Activated CD4-positive, CD25-positive, alpha-beta regulatory T cell (primary cell): ENCODE results near the gene UGT1A10.
"Not testable (repeated sequence)": the region's sequence is repeated elsewhere in the genome, so short reads cannot be mapped to it uniquely, and the experiment has no call there.

ENCODE experiments used
- DNase-seq, 4 experiments: peaks; one replicate each; lab custom pipeline; 2025; lab: John Stamatoyannopoulos, UW

Gene UGT1A10

GRCh38 chr2:233743464-233744259, 107.4 kb downstream of the UGT1A10 start:
- no peak for DNase-seq

- DNase-seq, result no peak
These were observed 109.0 kb downstream of the UGT1A10 start for GRCh38 chr2:233745073-233745755.

- not testable (repeated sequence) for DNase-seq
These were observed 109.6 kb downstream of the UGT1A10 start for GRCh38 chr2:233745838-233746237.

GRCh38 chr2:233746475-233747282, 110.4 kb downstream of the UGT1A10 start:
- DNase-seq, result no peak

GRCh38 chr2:233747283-233747544, 111.0 kb downstream of the UGT1A10 start:
- DNase-seq, result no peak

GRCh38 chr2:233750689-233751088, 114.4 kb downstream of the UGT1A10 start:
- DNase-seq, result not testable (repeated sequence)

- DNase-seq, result not testable (repeated sequence)
These were observed 115.2 kb downstream of the UGT1A10 start for GRCh38 chr2:233751212-233752009.

- DNase-seq, result no peak
These were observed 118.8 kb downstream of the UGT1A10 start for GRCh38 chr2:233754872-233755611.

- DNase-seq, result no peak
These were observed 120.3 kb downstream of the UGT1A10 start for GRCh38 chr2:233756429-233757081.

GRCh38 chr2:233758141-233758540, 121.9 kb downstream of the UGT1A10 start:
- no peak for DNase-seq

- no peak for DNase-seq
These were observed 122.6 kb downstream of the UGT1A10 start for GRCh38 chr2:233758849-233759248.

- no peak for DNase-seq
These were observed 123.8 kb downstream of the UGT1A10 start, which contains the start of gene UGT1A1 for GRCh38 chr2:233760043-233760442. TSS of gene UGT1A1 (plus strand) at chr2:233760270. CDS start at chr2:233760288, 18 bp downstream.

GRCh38 chr2:233761040-233761769, 125.0 kb downstream of the UGT1A10 start:
- no peak for DNase-seq

- no peak for DNase-seq
These were observed 128.0 kb downstream of the UGT1A10 start for GRCh38 chr2:233764264-233764663.

- no peak for DNase-seq
These were observed 128.5 kb downstream of the UGT1A10 start for GRCh38 chr2:233764761-233765160.

GRCh38 chr2:233766416-233766815, 130.2 kb downstream of the UGT1A10 start:
- DNase-seq, result no peak

GRCh38 chr2:233768076-233768475, 131.8 kb downstream of the UGT1A10 start:
- DNase-seq, result no peak

GRCh38 chr2:233769260-233769659, 133.0 kb downstream of the UGT1A10 start:
- no peak for DNase-seq

GRCh38 chr2:233772153-233772552, 135.9 kb downstream of the UGT1A10 start:
- DNase-seq, result no peak

- no peak for DNase-seq
These were observed 136.3 kb downstream of the UGT1A10 start for GRCh38 chr2:233772583-233772982.
